ENCODE data around the gene C9orf153.
"Not testable (repeated sequence)": the region's sequence is repeated elsewhere in the genome, so short reads cannot be mapped to it uniquely, and the experiment has no call there.

The C9orf153 gene

GRCh38 chr9:86263876-86264275 is 4.4 kb upstream of the C9orf153 start:
- no peak for DNase-seq (ENCODE audit: low read depth)

GRCh38 chr9:86262492-86262891 is 3.0 kb upstream of the C9orf153 start:
- DNase-seq (ENCODE audit: low read depth), result no peak

DNA sequence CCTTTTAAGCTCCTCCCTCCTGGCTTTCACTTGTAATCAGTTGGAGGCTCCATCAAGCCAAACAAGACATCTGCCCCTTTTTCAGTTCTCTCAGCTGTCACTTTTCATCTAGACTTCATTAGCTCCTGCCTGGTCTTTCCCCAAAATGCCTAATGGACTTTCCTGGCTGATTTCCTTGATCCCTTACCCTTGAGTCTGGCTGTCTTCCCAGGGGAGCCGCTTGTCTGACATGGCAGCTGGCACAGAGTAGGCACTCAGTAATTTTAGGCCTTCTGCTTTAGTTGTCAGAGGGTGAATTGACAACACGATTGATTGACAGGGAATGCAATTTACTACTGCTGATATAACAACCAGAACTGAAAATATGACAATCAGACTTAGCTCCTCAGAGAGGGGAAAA is 2.1 kb downstream of the C9orf153 start:
- no peak for DNase-seq (ENCODE audit: low read depth)

GRCh38 chr9:86256653-86257052 is 2.8 kb downstream of the C9orf153 start:
- DNase-seq (ENCODE audit: low read depth), result no peak

DNA sequence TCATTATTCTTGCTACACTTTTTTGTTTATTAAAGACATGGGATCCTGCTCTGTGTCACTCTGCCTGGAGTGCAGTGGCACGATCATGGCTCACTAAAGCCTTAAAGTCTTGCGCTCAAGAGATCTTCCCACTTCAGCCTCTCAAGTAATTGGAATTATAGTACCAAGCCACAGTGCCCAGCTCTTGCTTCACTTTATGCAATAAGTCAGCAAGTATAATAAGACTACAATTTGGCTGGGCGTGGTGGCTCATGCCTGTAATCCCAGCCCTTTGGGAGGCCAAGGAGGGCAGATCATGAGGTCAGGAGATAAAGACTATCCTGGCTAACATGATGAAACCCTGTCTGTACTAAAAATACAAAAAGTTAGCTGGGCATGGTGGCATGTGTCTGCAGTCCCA is 5.9 kb downstream of the C9orf153 start:
- no peak for DNase-seq (ENCODE audit: low read depth)

- DNase-seq (ENCODE audit: low read depth), result no peak
Observed at GRCh38 chr9:86252870-86253269, 6.6 kb downstream of the C9orf153 start.

GRCh38 chr9:86250123-86250522 is 9.3 kb downstream of the C9orf153 start:
- no peak for DNase-seq (ENCODE audit: low read depth)

GRCh38 chr9:86248746-86249145 is 10.7 kb downstream of the C9orf153 start:
- DNase-seq (ENCODE audit: low read depth), result no peak

- no peak for DNase-seq (ENCODE audit: low read depth)
Observed at GRCh38 chr9:86246752-86247161, 12.7 kb downstream of the C9orf153 start.

DNA sequence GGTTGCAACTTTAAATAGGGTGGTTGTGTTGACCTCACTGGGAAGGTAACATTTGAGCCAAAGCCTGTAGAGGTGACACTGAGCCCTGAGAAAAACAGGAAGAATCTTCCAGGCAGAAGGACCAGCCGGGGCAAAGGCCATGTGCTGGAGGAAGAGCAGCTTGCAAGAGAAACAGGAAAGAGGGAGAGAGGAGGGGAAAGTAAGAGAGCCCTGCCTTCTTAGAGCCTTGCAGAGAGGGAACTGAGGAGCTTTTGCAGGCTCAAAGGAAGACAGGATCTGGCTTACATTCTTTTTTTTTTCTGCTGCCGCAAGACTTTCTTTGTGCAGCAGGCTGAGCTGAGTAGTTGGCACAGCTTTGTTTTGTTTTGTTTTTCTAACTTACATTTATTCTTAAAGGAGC is 17.4 kb downstream of the C9orf153 start:
- no peak for DNase-seq (ENCODE audit: low read depth)

GRCh38 chr9:86241216-86241615 is 18.2 kb downstream of the C9orf153 start:
- no peak for DNase-seq (ENCODE audit: low read depth)

GRCh38 chr9:86238861-86239770 is 20.3 kb downstream of the C9orf153 start:
- no peak for DNase-seq (ENCODE audit: low read depth)

- DNase-seq (ENCODE audit: low read depth), result no peak
Observed at GRCh38 chr9:86230858-86231257, 28.6 kb downstream of the C9orf153 start.

DNA sequence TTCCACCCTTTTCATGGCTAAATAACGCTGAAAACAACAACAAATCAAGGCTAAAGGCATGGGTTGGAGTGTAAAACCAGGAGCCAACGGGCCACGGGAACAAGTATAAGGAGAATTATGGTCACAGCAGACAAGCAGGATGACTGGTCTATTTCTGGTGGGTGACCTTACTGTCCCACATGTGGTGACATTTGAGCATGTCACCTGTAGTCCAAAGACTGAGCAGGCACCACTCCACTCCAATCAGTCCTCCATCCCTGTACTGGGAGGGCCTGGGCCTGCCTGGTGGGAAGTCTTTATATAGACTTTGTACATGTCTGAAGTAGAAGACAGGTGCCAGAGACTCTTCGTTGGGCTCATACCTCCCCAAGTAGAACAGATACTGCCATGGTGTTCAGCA is 36.8 kb downstream of the C9orf153 start:
- DNase-seq (ENCODE audit: low read depth), result no peak

- no peak for DNase-seq (ENCODE audit: low read depth)
Observed at GRCh38 chr9:86219606-86220005, 39.9 kb downstream of the C9orf153 start.

DNA sequence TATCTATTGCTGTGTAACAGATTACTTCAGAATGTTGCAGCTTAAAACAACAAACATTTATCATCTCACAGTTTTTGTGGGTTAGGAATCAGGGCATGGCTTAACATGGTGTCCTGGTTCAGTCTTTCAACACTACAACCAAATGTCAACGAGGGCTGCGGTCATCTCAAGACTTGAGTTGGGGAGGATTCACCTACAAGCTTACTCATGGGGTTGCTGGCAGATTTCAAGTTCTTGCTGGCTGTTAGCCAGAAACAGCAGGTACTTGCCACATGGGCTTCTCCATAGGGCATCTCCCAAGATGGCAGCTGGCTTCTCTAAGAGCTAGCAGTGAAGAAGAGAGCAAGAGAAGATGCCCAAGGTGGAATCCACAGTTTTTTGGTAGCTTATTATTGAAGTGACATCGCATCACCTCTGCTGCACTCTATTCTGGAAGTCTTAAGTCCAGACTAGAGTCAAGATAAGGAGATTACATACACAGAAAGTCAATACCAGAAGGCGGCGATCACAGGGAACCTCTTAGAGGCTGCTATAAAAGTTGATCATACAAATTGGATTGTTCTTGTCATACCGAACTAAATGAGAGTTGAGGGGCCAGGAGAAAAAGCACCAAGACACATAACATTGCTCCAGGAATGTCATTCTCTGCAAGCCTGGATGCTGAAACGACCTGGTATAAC is 42.2 kb downstream of the C9orf153 start:
- DNase-seq (ENCODE audit: low read depth), result no peak

DNA sequence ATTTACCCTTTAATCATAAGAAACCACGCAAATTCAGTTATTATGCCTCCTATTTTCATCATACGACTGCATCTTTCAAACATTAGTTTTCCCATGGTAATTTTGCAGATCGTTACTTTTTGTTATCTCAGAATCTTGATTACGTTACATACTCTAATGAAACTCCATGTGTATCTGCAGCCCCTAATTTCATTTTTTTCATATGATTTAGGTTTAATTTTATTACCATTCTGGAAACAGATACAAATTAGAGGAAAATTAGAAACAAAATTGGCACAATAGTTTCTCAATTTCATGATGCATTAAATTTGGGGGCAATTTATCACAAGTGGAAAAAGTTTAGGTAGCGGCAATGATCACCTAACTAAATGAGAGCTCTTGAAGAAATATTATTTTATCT is 52.3 kb downstream of the C9orf153 start:
- DNase-seq (ENCODE audit: low read depth), result no peak

DNA sequence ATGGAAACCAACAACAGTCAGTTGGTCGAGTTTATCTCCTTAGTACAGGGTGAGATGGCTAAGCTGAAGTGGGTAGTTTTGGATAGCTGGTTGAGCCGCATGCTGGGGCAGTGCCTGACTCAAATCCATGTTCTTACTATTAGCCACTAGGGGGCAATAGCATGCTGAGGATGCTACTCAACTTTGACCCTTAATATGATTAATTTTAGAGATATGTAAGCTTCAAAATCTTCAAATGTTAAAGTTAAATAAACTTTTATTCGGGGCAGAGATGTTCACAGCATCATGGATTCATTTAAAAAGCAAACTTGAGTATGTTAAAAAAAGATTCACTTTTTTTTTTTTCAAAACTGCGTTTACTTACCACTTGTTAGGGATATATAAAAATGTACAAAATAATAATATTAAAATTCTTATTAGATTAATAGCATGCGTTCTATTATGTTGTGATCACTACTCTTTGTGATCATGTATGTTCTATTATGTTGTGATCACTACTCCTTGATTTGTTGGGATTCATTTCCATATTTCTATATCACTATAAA is 57.0 kb downstream of the C9orf153 start:
- no peak for DNase-seq (ENCODE audit: low read depth)

DNA sequence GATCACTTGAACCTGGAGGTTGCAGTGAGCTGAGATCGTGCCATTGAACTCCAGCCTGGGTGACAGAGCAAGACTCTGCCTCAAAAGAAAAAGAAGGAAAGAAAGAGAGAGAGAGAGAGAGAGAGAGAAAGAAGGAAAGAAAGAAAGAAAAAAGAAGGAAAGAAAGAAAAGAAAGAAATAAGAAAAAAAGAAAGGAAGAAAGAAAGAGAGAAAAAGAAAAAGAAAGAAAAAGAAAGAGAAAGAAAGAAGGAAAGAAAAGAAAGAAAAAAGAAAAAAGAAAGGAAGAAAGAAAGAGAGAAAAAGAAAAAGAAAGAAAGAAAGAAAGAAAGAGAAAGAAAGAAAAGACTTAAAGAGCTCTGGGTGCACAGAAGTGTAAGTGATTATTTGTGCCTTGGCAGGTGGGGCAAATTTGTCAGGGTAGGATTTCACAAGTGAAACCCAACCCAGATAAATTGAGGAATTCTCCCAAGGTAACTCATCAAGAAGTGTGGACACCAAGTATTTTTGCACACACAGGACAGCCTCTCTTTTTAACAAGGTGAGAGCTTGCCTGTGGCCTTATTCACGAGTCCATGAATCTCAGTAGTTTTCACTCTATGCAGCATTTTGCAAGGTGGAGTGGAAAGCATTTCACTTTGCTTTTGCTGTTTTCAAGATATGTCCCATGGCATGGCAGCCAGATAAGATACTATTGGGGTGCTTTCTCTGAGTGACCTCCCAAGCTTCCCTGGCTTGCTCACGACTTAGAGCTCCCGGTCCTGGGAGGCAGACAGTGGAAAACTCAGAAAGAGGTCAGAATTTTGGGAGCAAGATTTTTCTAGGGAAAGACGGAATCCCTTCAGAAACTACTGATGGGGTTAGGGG is 57.8 kb downstream of the C9orf153 start:
- DNase-seq (ENCODE audit: low read depth), result no peak

DNA sequence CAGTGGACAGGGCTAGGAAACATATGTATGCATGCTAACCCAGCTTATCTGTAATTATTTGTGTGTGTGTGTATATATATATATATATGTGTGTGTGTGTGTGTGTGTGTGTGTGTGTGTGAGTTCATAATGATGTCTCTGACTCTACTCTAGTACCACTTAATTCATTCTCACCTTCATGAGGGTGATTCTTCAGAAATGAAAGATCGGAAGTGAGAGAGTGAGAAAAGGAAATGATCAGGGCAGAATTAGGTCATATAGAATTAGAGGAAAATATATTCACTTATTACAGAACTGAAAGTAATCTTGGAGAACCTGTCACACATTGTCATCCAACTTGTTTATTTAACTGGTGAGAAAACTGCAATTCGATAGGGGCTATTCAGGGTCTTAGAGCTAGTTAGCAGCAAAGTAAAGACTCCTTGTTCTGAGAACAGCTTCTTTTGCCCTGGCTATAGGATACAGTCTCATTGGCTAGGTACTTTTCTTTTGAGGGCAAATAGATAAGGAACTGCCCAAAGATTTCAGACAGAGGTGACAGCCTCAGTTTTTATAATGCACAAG is 58.8 kb downstream of the C9orf153 start:
- DNase-seq (ENCODE audit: low read depth), result no peak

DNA sequence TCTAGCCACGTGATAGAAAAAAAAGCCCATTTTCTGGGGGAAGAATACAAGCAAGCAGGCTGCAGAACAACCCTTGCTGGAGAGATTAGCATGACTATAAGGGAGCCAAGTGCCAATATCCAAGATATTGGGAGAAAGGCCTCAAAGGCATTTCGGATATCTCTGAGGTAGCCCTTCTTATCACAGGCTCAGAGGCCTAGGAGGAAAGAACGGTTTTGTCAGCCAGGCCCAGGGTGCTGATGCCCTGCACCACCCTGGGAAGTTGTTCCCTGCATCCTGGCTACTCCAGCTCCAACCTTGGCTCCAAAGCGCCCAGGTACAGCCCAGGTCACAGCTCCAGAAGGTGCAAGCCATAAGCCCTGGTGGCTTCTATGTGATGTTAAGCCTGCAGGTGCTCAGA is 66.4 kb downstream of the C9orf153 start:
- DNase-seq (ENCODE audit: low read depth), result no peak

GRCh38 chr9:86190700-86191099 is 68.8 kb downstream of the C9orf153 start:
- DNase-seq (ENCODE audit: low read depth), result not testable (repeated sequence)
